Astrocyte of the cerebellum (primary cell): Measurements from ENCODE around the gene ERG28.

ENCODE experiments used
- DNase-seq: peaks from one replicate; pipeline ENCODE4 v3.0.0-alpha.2; 2011; ENCODE audit warnings: low read depth
- H3K4me3 ChIP-seq: 2 replicates; pipeline ENCODE4 v1.5.1; 2011; ENCODE audit warnings: mild to moderate bottlenecking, low read depth, low read length, moderate library complexity
- CTCF ChIP-seq: IDR thresholded peaks from 2 replicates; pipeline ENCODE4 v1.5.1; 2012; ENCODE audit warnings: low read length, low read depth, moderate library complexity, mild to moderate bottlenecking; ENCODE audit errors: missing control alignments
- in situ Hi-C: cut with HindIII; loops from 2 replicates; pipeline ENCODE4 v1.10.0; 2017; ENCODE audit warnings: low sequenced_read_pairs

ERG28 gene

GRCh38 chr14:75634848-75635247 lies 25.8 kb downstream of the ERG28 start:
- DNase-seq = no peak
- no peak for TF ChIP-seq CTCF
- in situ Hi-C loops = no loop called here
- no peak overlapping the region for H3K4me3 ChIP-seq

GRCh38 chr14:75631453-75631831 lies 29.2 kb downstream of the ERG28 start:
- H3K4me3 ChIP-seq = no peak overlapping the region
- DNase-seq = no peak
- no peak for TF ChIP-seq CTCF
- in situ Hi-C loops = no loop called here

GRCh38 chr14:75630695-75631452 lies 29.8 kb downstream of the ERG28 start:
- no peak for TF ChIP-seq CTCF
- H3K4me3 ChIP-seq = no peak overlapping the region
- DNase-seq = no peak
- in situ Hi-C loops = no loop called here

- in situ Hi-C loops = no loop called here
- no peak overlapping the region for H3K4me3 ChIP-seq
- no peak for DNase-seq
- TF ChIP-seq CTCF = no peak
Observed at GRCh38 chr14:75628816-75629215, 31.9 kb downstream of the ERG28 start.

- TF ChIP-seq CTCF = no peak
- in situ Hi-C loops = no loop called here
- no peak overlapping the region for H3K4me3 ChIP-seq
- DNase-seq = no peak
Observed at GRCh38 chr14:75627406-75627805, 33.3 kb downstream of the ERG28 start.

- TF ChIP-seq CTCF = no peak
- in situ Hi-C loops = no loop called here
- DNase-seq = no peak
- H3K4me3 ChIP-seq = no peak overlapping the region
Observed at GRCh38 chr14:75626863-75627262, 33.8 kb downstream of the ERG28 start.
